K562 (cell line): ENCODE results near the gene TSSK2. TPM values are rescaled to one million over a fixed set of nuclear protein-coding genes. Genes with fewer than 3 reads are reported as not detected.

ENCODE experiments used
- HNRNPK ChIP-seq: fragments of 200-400 bp; formaldehyde crosslinking; IDR thresholded peaks from one replicate; pipeline ENCODE4 v1.6.1; 2018; ENCODE audit warnings: mild to moderate bottlenecking, low read depth, low read length; ENCODE audit not compliant: poor library complexity, severe bottlenecking
- HSF4 ChIP-seq: fragments of 250-450 bp; sonication (Bioruptor Pico); IDR thresholded peaks from 2 replicates; pipeline ENCODE4 v2.1.2; 2022; ENCODE audit warnings: mild to moderate bottlenecking, moderate library complexity, borderline replicate concordance
- POLR2B ChIP-seq: fragments of 450-650 bp; IDR thresholded peaks from 2 replicates; pipeline ENCODE4 v1.6.1; 2018; ENCODE audit warnings: low read depth; ENCODE audit not compliant: partially characterized antibody
- SNIP1 ChIP-seq: fragments of 450-650 bp; IDR thresholded peaks from 2 replicates; pipeline ENCODE4 v1.7.1; 2017; ENCODE audit warnings: low read depth, mild to moderate bottlenecking
- TAF1 ChIP-seq: IDR thresholded peaks from 2 replicates; pipeline ENCODE4 v1.6.1; 2011; ENCODE audit warnings: mild to moderate bottlenecking, low read length, moderate library complexity; ENCODE audit not compliant: insufficient read depth, control insufficient read depth, severe bottlenecking; ENCODE audit errors: extremely low read depth
- TRIM24 ChIP-seq, 2 experiments: fragments of 450-650 bp; IDR thresholded peaks; 2 replicates each; pipeline ENCODE4 v1.6.1; 2016
- TRIM28 ChIP-seq: fragments of 450-650 bp; IDR thresholded peaks from 2 replicates; pipeline ENCODE4 v1.6.1; 2017
- ZNF23 ChIP-seq: fragments of 250-450 bp; sonication (Bioruptor Pico); IDR thresholded peaks from 2 replicates; pipeline ENCODE4 v1.4.0; 2020; ENCODE audit warnings: mild to moderate bottlenecking
- ZNF551 ChIP-seq: fragments of 250-450 bp; sonication (Bioruptor Pico); IDR thresholded peaks from 2 replicates; pipeline ENCODE4 v1.5.0; 2021; ENCODE audit warnings: mild to moderate bottlenecking, moderate library complexity
- polyA plus RNA-seq, 8 experiments: library from polyadenylated mRNA; depleted of rRNA in 4 of 8; stranded (reverse) in 5 of 8; unstranded in 3 of 8; fragments of >200 nt; fragmentation: Nextera tagmentation in 2 of 8; fragmentation: Illumina TruSeq in 1 of 8; extraction: Ambion mirVana in 2 of 8; extraction: Trizol in 1 of 8; gene quantifications; 2 replicates each; pipeline versions ENCODE4 v1.2.1 to v1.2.3, GENCODE V29; 2011 to 2014; ENCODE audit warnings: inconsistent platforms in 1 of 8, missing spikeins in 1 of 8
- total RNA-seq, 7 experiments: library from RNA; depleted of rRNA in 6 of 7; stranded (reverse); fragments of >200 nt in 6 of 7; fragmentation: Illumina TruSeq in 2 of 7; extraction: Trizol in 2 of 7; gene quantifications; 2 replicates each; pipeline versions ENCODE4 v1.2.1 to v1.2.3, GENCODE V29; 2011 to 2021; ENCODE audit warnings: low replicate concordance in 1 of 7
- TF ChIP-seq, protein P1 (sequence below): sonication (generic); formaldehyde crosslinking; IDR thresholded peaks from 2 replicates; pipeline ENCODE4 v1.8.1; 2023; ENCODE audit warnings: missing genetic modification reagents, mild to moderate bottlenecking, borderline replicate concordance
- TF ChIP-seq, protein P2 (sequence below): fragments of 250-450 bp; sonication (Bioruptor Pico); IDR thresholded peaks from 2 replicates; pipeline ENCODE4 v1.4.0; 2020; ENCODE audit warnings: mild to moderate bottlenecking, moderate library complexity
- TF ChIP-seq, protein P3 (sequence below): fragments of 250-450 bp; sonication (Bioruptor Pico); IDR thresholded peaks from 2 replicates; pipeline ENCODE4 v1.8.0; 2021; ENCODE audit warnings: mild to moderate bottlenecking, moderate library complexity
- TF ChIP-seq, protein P4 (sequence below): sonication (generic); formaldehyde crosslinking; IDR thresholded peaks from 2 replicates; pipeline ENCODE4 v1.8.1; 2023; ENCODE audit warnings: mild to moderate bottlenecking, missing genetic modification reagents
- TF ChIP-seq, protein P5 (sequence below), 2 experiments: fragments of 450-650 bp; IDR thresholded peaks; 2 replicates each; pipeline ENCODE4 v1.6.1; 2016
- TF ChIP-seq, protein P6 (sequence below): IDR thresholded peaks from 2 replicates; pipeline ENCODE4 v1.6.1; 2016; ENCODE audit warnings: missing genetic modification characterization, missing compliant biosample characterization

Gene TSSK2
- total and polyA plus RNA-seq, 9 of the 15 experiments (the other 6 are each of a cell fraction or from before 2014, with no cell fraction given) = 0.04 TPM; not detected in 8

DNA sequence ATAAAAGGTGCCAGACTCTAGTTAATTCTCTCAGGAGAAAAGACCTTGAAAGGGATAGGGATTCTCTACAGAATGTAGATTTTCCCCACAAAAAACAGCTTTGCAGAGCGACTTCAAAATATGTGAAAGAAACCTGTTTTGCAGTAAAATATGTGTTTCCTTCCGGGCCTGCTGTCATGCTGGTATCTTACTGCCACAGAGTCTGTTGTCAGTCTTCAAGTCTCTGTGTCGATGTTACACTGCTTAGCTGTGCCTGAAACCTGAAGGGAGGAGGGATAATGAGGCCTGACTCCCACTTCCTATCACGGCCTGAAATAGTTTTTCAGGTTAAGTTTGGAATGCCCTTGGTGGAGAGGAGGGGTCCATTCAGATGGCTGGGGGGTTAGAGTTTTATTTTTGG lies 7.2 kb upstream of the TSSK2 start (continued):
- TF ChIP-seq, protein P1, sequence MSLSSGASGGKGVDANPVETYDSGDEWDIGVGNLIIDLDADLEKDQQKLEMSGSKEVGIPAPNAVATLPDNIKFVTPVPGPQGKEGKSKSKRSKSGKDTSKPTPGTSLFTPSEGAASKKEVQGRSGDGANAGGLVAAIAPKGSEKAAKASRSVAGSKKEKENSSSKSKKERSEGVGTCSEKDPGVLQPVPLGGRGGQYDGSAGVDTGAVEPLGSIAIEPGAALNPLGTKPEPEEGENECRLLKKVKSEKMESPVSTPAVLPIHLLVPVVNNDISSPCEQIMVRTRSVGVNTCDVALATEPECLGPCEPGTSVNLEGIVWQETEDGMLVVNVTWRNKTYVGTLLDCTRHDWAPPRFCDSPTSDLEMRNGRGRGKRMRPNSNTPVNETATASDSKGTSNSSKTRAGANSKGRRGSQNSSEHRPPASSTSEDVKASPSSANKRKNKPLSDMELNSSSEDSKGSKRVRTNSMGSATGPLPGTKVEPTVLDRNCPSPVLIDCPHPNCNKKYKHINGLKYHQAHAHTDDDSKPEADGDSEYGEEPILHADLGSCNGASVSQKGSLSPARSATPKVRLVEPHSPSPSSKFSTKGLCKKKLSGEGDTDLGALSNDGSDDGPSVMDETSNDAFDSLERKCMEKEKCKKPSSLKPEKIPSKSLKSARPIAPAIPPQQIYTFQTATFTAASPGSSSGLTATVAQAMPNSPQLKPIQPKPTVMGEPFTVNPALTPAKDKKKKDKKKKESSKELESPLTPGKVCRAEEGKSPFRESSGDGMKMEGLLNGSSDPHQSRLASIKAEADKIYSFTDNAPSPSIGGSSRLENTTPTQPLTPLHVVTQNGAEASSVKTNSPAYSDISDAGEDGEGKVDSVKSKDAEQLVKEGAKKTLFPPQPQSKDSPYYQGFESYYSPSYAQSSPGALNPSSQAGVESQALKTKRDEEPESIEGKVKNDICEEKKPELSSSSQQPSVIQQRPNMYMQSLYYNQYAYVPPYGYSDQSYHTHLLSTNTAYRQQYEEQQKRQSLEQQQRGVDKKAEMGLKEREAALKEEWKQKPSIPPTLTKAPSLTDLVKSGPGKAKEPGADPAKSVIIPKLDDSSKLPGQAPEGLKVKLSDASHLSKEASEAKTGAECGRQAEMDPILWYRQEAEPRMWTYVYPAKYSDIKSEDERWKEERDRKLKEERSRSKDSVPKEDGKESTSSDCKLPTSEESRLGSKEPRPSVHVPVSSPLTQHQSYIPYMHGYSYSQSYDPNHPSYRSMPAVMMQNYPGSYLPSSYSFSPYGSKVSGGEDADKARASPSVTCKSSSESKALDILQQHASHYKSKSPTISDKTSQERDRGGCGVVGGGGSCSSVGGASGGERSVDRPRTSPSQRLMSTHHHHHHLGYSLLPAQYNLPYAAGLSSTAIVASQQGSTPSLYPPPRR (CRISPR knock-in tag) = no peak
- TF ChIP-seq ZNF551 (no peak), TRIM24 (IDR thresholded peaks at IDR 0.05) (0 out of 4 replicates have a peak, but pooled peaks of 1 of the 2 experiments have one; percentile 19), TAF1 (no peak), HNRNPK (no peak), HSF4 (0 out of 2 replicates have a peak, but pooled peaks have one; percentile 28), ZNF23 (no peak), TRIM28 (peak; percentile 30; the same call in 1 of the 2 replicates), POLR2B (no peak), SNIP1 (no peak)
- TF ChIP-seq, protein P2, sequence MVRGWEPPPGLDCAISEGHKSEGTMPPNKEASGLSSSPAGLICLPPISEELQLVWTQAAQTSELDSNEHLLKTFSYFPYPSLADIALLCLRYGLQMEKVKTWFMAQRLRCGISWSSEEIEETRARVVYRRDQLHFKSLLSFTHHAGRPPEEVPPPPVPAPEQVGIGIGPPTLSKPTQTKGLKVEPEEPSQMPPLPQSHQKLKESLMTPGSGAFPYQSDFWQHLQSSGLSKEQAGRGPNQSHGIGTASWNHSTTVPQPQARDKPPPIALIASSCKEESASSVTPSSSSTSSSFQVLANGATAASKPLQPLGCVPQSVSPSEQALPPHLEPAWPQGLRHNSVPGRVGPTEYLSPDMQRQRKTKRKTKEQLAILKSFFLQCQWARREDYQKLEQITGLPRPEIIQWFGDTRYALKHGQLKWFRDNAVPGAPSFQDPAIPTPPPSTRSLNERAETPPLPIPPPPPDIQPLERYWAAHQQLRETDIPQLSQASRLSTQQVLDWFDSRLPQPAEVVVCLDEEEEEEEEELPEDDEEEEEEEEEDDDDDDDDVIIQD (CRISPR knock-in tag) = no peak
- TF ChIP-seq, protein P3, sequence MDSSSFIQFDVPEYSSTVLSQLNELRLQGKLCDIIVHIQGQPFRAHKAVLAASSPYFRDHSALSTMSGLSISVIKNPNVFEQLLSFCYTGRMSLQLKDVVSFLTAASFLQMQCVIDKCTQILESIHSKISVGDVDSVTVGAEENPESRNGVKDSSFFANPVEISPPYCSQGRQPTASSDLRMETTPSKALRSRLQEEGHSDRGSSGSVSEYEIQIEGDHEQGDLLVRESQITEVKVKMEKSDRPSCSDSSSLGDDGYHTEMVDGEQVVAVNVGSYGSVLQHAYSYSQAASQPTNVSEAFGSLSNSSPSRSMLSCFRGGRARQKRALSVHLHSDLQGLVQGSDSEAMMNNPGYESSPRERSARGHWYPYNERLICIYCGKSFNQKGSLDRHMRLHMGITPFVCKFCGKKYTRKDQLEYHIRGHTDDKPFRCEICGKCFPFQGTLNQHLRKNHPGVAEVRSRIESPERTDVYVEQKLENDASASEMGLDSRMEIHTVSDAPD (CRISPR knock-in tag) = no peak
- TF ChIP-seq, protein P4, sequence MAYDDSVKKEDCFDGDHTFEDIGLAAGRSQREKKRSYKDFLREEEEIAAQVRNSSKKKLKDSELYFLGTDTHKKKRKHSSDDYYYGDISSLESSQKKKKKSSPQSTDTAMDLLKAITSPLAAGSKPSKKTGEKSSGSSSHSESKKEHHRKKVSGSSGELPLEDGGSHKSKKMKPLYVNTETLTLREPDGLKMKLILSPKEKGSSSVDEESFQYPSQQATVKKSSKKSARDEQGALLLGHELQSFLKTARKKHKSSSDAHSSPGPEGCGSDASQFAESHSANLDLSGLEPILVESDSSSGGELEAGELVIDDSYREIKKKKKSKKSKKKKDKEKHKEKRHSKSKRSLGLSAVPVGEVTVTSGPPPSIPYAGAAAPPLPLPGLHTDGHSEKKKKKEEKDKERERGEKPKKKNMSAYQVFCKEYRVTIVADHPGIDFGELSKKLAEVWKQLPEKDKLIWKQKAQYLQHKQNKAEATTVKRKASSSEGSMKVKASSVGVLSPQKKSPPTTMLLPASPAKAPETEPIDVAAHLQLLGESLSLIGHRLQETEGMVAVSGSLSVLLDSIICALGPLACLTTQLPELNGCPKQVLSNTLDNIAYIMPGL (CRISPR knock-in tag) = no peak
- TF ChIP-seq, protein P5, sequence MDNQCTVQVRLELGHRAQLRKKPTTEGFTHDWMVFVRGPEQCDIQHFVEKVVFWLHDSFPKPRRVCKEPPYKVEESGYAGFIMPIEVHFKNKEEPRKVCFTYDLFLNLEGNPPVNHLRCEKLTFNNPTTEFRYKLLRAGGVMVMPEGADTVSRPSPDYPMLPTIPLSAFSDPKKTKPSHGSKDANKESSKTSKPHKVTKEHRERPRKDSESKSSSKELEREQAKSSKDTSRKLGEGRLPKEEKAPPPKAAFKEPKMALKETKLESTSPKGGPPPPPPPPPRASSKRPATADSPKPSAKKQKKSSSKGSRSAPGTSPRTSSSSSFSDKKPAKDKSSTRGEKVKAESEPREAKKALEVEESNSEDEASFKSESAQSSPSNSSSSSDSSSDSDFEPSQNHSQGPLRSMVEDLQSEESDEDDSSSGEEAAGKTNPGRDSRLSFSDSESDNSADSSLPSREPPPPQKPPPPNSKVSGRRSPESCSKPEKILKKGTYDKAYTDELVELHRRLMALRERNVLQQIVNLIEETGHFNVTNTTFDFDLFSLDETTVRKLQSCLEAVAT (IDR thresholded peaks at IDR 0.05) = 0 out of 4 replicates have a peak, but pooled peaks of 1 of the 2 experiments have one; percentile 15
- TF ChIP-seq, protein P6, sequence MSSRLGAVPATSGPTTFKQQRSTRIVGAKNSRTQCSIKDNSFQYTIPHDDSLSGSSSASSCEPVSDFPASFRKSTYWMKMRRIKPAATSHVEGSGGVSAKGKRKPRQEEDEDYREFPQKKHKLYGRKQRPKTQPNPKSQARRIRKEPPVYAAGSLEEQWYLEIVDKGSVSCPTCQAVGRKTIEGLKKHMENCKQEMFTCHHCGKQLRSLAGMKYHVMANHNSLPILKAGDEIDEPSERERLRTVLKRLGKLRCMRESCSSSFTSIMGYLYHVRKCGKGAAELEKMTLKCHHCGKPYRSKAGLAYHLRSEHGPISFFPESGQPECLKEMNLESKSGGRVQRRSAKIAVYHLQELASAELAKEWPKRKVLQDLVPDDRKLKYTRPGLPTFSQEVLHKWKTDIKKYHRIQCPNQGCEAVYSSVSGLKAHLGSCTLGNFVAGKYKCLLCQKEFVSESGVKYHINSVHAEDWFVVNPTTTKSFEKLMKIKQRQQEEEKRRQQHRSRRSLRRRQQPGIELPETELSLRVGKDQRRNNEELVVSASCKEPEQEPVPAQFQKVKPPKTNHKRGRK = peak; percentile 62
